Fibroblast of villous mesenchyme (primary cell): ENCODE measurements around the gene CEACAM3. TPM values are rescaled to one million over a fixed set of nuclear protein-coding genes. Genes with fewer than 3 reads are reported as not detected.

ENCODE experiments used
- DNase-seq: peaks from one replicate; pipeline ENCODE4 v3.0.0-alpha.2; 2010; ENCODE audit warnings: low read depth
- H3K4me3 ChIP-seq: 2 replicates; pipeline ENCODE4 v1.5.1; 2011; ENCODE audit warnings: low read depth, mild to moderate bottlenecking, low read length
- total RNA-seq: library from RNA; depleted of rRNA; stranded (reverse); fragments of >200 nt; gene quantifications from 2 replicates; pipeline ENCODE4 v1.2.3, GENCODE V29; 2012
- TF ChIP-seq, protein P1 (sequence below): IDR thresholded peaks from 2 replicates; pipeline ENCODE4 v1.5.1; 2012; ENCODE audit warnings: low read depth, mild to moderate bottlenecking, low read length; ENCODE audit not compliant: insufficient read depth

Gene CEACAM3
- total RNA-seq, 1 donor = not detected

- no peak for DNase-seq
Measured at GRCh38 chr19:41849067-41849466, 52.7 kb downstream of the CEACAM3 start.

GRCh38 chr19:41850381-41850780 lies 54.0 kb downstream of the CEACAM3 start:
- TF ChIP-seq, protein P1, sequence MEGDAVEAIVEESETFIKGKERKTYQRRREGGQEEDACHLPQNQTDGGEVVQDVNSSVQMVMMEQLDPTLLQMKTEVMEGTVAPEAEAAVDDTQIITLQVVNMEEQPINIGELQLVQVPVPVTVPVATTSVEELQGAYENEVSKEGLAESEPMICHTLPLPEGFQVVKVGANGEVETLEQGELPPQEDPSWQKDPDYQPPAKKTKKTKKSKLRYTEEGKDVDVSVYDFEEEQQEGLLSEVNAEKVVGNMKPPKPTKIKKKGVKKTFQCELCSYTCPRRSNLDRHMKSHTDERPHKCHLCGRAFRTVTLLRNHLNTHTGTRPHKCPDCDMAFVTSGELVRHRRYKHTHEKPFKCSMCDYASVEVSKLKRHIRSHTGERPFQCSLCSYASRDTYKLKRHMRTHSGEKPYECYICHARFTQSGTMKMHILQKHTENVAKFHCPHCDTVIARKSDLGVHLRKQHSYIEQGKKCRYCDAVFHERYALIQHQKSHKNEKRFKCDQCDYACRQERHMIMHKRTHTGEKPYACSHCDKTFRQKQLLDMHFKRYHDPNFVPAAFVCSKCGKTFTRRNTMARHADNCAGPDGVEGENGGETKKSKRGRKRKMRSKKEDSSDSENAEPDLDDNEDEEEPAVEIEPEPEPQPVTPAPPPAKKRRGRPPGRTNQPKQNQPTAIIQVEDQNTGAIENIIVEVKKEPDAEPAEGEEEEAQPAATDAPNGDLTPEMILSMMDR = no peak
- no peak overlapping the region for H3K4me3 ChIP-seq
- DNase-seq = no peak

More at GRCh38 chr19:41849067-41849466, 52.7 kb downstream of the CEACAM3 start:
- TF ChIP-seq, protein P1 = no peak
- H3K4me3 ChIP-seq = no peak overlapping the region

DNA sequence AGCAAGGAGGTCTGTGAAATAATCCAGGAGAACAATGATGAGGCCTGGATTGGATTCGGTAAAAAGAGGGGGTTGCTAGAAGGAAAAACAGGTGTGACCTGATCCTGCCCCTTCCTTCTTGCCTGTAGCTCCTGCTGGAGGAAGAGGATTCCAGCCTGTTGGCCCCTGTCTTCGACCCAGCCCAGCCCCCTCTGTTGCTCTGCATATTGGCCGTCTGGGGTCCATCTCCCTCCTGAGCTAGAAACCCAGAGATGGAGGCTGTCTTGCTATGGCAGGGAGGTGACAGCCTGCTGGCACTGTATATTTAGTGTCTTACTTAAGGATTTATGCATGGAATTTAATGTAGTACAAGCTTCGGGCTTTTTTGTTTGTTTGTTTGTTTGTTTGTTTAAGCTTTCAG lies 55.1 kb downstream of the CEACAM3 start:
- H3K4me3 ChIP-seq = no peak overlapping the region
- TF ChIP-seq, protein P1 = no peak
- no peak for DNase-seq

DNA sequence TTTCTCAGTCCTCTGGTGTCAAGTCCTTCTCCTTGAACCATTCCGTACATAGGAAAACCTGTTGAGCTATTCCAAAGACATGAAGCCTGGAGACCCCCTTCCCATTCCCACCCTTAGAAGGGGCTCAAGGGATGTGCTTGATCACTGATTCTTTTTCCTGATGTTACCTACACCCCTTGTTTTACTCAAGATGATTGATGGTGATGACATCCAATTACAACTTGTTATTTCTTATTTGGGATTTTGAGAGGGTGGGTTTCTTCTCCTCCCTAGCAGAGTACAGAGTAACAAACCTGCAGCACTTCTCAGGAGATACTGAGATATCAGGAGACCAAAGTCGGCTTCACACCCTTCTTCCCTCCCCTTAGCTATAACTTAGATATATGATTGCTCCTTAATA lies 57.0 kb downstream of the CEACAM3 start:
- H3K4me3 ChIP-seq = no peak overlapping the region
- TF ChIP-seq, protein P1 = no peak
- DNase-seq = no peak

- TF ChIP-seq, protein P1 = no peak
- no peak for DNase-seq
- H3K4me3 ChIP-seq = no peak overlapping the region
Measured at GRCh38 chr19:41853768-41854167, 57.4 kb downstream of the CEACAM3 start.

DNA sequence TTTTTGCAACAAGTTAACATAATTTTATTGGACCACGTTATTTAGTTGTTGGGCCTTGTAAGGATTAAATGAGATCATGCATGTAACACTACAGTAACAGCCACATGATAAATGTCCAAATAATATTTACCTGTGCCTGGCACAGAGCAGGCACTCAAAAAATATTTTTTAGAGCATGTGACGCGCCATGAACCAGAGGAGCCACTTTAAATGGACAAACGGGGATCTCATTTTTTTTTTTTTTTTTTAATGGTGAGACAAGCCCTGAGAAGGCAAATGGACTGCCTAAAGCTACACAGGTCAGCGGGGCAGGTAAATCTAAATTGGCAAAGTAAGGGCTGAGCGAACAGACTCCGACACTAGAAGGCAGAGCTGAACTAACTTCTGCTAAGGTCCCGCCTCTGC lies 62.8 kb downstream of the CEACAM3 start:
- TF ChIP-seq, protein P1 = no peak
- peak overlapping the region; percentile 53 for H3K4me3 ChIP-seq
- no peak for DNase-seq
